Left lobe of liver (tissue), 1 donor: ENCODE measurements around the gene HAPLN2. TPM values are rescaled to one million over a fixed set of nuclear protein-coding genes. Genes with fewer than 3 reads are reported as not detected.

Experiments
- total RNA-seq: library from RNA; stranded (reverse); gene quantifications from one replicate; pipeline ENCODE4 v1.2.1, GENCODE V29; 2021
- donor health status: DM: no; HTN: yes; CAD: no.

Gene HAPLN2
- total RNA-seq, 1 donor from 2014 or later = not detected

Other genes starting within 250 kb of the HAPLN2 start
- gene MEF2D, start 118.6 kb upstream of the HAPLN2 start, total RNA-seq = 17.5 TPM
- 0.23 TPM for gene IQGAP3, start 46.9 kb upstream of the HAPLN2 start, total RNA-seq
- not detected for gene TTC24, start 39.7 kb upstream of the HAPLN2 start, total RNA-seq
- gene NAXE, start 27.6 kb upstream of the HAPLN2 start, total RNA-seq = 51.2 TPM
- gene GPATCH4, start 17.9 kb upstream of the HAPLN2 start, total RNA-seq = 7.3 TPM
- not detected for gene BCAN, start 22.7 kb downstream of the HAPLN2 start, total RNA-seq
- gene NES, start 58.0 kb downstream of the HAPLN2 start, total RNA-seq = 1.4 TPM
- gene CRABP2, start 86.2 kb downstream of the HAPLN2 start, total RNA-seq = 0.33 TPM
- gene METTL25B, start 109.1 kb downstream of the HAPLN2 start, total RNA-seq = 26.8 TPM
- gene ISG20L2, start 109.4 kb downstream of the HAPLN2 start, total RNA-seq = 10.8 TPM
- 68.7 TPM for gene MRPL24, start 121.7 kb downstream of the HAPLN2 start, total RNA-seq
- 153 TPM for gene HDGF, start 132.3 kb downstream of the HAPLN2 start, total RNA-seq
- 19.3 TPM for gene PRCC, start 148.1 kb downstream of the HAPLN2 start, total RNA-seq
- 0.78 TPM for gene SH2D2A, start 197.4 kb downstream of the HAPLN2 start, total RNA-seq
- not detected for gene INSRR, start 239.7 kb downstream of the HAPLN2 start, total RNA-seq
- gene NTRK1, start 241.4 kb downstream of the HAPLN2 start, total RNA-seq = not detected